ENCODE measurements around the gene NEURL2. TPM values are rescaled to one million over a fixed set of nuclear protein-coding genes. Genes with fewer than 3 reads are reported as not detected.
"Not testable (repeated sequence)": the region's sequence is repeated elsewhere in the genome, so short reads cannot be mapped to it uniquely, and the experiment has no call there.

The NEURL2 gene
- total RNA-seq, 4 donors from 2014 or later = 6.5 to 12.9 (median 9.5) TPM

DNA sequence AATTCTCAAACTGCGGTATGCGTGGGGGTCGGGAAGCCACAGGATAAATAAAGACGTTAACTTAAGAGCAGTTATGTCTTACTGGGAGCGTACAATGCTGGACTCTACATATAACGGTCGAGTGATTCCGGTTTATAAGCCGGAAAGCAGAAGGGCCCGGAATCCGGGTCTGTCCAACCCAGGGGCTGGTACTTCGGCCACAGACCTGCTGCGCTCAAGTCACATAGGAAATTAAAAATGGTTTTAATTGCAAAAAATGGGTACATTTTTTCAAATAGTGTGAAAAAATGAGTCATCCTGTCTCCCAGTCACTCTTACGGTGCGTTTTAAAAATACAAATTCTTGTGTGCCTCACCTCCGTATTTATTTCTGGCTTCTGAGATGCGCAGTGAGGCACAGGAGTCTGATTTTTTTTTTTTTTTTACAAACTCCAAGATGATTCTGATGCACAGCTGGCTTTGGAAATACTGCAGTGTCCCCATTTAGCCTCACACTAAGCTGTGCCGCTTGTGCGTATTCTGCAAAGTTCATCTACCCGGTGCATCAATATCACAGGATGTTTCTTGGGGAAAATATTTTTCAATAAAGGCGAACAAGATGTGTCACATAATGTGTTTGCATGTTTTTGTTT is 44.5 kb upstream of the NEURL2 start:
- TF ChIP-seq, protein P1, sequence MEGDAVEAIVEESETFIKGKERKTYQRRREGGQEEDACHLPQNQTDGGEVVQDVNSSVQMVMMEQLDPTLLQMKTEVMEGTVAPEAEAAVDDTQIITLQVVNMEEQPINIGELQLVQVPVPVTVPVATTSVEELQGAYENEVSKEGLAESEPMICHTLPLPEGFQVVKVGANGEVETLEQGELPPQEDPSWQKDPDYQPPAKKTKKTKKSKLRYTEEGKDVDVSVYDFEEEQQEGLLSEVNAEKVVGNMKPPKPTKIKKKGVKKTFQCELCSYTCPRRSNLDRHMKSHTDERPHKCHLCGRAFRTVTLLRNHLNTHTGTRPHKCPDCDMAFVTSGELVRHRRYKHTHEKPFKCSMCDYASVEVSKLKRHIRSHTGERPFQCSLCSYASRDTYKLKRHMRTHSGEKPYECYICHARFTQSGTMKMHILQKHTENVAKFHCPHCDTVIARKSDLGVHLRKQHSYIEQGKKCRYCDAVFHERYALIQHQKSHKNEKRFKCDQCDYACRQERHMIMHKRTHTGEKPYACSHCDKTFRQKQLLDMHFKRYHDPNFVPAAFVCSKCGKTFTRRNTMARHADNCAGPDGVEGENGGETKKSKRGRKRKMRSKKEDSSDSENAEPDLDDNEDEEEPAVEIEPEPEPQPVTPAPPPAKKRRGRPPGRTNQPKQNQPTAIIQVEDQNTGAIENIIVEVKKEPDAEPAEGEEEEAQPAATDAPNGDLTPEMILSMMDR (IDR thresholded peaks at IDR 0.05) = no peak
- TF ChIP-seq POLR2A (IDR thresholded peaks at IDR 0.05) = no peak
- no peak for DNase-seq (ENCODE audit: low spot score in 2 of 2)
- H3K4me3 ChIP-seq (ENCODE audit: low read depth, poor library complexity, severe bottlenecking) = peak overlapping the region; percentile 26
- WGBS, 2 donors = 9% methylated on average over 21 of the region's 21 CpGs
- intact Hi-C loops (cut with DNase I; ENCODE audit: low total_unique reads) = no loop called here

DNA sequence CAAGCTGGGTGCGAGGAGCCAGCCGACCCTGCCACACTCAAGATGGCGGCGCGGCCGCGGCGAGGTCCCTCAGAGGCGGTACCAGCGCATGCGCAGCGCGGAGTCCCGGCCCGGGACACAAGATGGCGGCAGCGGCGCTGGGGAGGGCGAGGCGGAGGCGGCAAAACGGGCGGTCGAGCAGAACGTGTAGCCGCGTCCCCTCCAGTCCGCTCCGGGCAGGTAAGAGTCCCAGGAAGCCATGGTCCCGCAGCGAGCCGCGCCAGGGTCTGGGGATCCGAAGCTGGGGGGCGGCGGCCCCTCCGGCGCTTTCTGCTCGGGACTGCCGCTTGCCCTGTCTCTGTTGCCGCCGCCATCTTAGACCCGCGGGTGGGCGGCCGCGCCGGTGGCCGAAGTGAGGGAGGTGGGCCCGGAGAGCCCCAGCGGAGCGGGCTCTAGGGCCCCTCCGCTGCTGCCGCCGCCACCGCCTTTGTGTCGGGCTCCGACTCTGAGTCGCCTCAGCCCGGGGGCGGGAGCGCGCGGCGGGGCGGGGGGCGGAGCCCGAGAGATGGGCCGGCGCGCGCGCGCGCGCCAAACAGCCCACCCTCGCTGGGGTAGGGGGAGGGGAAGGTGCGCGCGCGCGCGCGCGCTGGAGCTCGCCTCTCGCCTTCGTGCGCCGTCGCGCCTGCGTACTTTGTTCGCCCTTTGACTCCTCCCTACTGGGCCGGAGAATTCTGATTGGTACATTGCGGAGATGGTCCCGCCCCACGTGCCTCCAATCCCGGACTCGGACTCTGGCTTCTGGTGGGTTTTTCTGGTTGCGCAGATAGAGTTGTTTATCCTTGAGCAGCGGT is 43.8 kb upstream of the NEURL2 start, which contains the start of gene PCIF1:
Gene PCIF1 (plus strand): TSS at position 98 of the 830 bp plus-strand sequence. CDS start 4,317 bp downstream, outside the sequence.
- peak within 1 kb of the TSS; percentile 86 for H3K4me3 ChIP-seq (ENCODE audit: low read depth, poor library complexity, severe bottlenecking)
- intact Hi-C loops (cut with DNase I; ENCODE audit: low total_unique reads) = no loop called here
- peak in 1 of 2 donors; percentile 93 for TF ChIP-seq POLR2A (IDR thresholded peaks at IDR 0.05)
- TF ChIP-seq, protein P1 (IDR thresholded peaks at IDR 0.05) = peak in 1 of 3 donors; percentile 7
- peak; percentile 97 to 99 for DNase-seq (ENCODE audit: low spot score in 2 of 2)
- WGBS, 2 donors = 0% methylated on average over 6 to 32 of the region's 102 CpGs

DNA sequence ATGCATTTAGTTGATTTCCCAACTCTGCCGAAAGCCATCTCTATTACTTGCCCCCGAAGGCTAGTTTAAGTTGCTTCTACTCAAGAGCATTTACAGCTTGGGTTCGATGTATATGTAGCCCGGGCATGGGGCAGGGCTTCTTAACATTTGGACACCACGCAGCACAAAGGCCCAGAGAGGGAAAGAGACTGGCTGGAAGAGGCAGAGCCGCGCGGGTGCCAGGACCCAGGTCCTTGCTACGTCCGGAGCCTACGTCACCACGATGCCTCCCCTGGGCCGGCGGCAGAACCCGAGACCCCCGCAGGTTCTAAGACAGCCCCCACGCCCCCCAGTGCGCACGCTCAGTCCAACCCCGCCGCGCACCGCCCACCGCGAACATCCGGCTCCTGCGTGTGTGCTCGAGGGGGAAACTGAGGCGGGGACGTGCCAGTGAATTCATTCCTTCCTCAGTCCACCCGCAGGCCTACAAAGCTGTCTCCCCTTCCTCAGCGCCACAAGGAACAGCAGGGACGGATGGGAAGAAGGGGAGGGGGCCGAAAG is 43.1 kb upstream of the NEURL2 start:
- H3K4me3 ChIP-seq (ENCODE audit: low read depth, poor library complexity, severe bottlenecking) = peak overlapping the region; percentile 86
- no peak for TF ChIP-seq POLR2A (IDR thresholded peaks at IDR 0.05)
- TF ChIP-seq, protein P1 (IDR thresholded peaks at IDR 0.05) = no peak
- no peak for DNase-seq (ENCODE audit: low spot score in 2 of 2)
- WGBS, 2 donors = 0 to 1% methylated on average over 10 to 28 of the region's 34 CpGs
- intact Hi-C loops (cut with DNase I; ENCODE audit: low total_unique reads) = no loop called here

DNA sequence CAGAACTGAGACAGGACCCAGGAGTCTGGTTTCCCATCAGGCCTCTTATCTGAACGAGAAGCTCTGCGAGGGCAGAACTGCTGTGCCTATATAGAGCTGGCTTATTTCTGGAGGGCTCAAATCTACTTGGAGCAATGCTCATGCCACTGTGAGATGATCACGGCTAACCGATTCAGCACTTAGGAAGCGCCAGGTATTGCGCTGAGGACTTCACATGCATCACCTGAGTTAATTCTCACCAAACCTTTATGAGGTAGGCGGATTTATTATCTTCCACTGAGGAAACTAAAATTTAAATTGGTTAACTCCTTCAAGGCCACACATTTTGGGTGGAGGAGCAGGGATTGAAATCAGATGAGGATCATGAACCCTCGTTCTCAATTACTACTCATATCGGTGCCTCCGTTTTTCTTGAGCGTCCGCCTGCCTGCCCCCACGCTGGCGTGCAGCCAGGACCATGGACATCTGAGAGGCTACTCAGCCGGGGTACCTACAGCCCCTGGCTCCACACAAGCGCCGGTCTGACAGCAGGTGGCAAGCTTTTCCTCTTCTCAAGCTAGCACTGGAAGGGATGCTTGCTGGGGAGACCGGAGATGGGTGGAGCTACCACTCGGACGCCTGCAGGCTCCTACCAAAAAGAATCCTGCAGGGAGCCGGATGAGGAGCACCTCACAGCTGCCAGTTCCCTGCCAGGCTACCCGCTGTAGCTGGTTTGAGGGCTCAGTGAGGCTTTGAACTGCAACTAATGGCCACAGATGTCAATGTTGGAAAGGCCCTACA is 42.4 kb upstream of the NEURL2 start:
- peak overlapping the region; percentile 86 for H3K4me3 ChIP-seq (ENCODE audit: low read depth, poor library complexity, severe bottlenecking)
- TF ChIP-seq, protein P1 (IDR thresholded peaks at IDR 0.05) = no peak
- TF ChIP-seq POLR2A (IDR thresholded peaks at IDR 0.05) = no peak
- peak; percentile 71 to 94 for DNase-seq (ENCODE audit: low spot score in 2 of 2)
- 20 to 22% methylated on average over 22 of the region's 22 CpGs for WGBS, 2 donors
- intact Hi-C loops (cut with DNase I; ENCODE audit: low total_unique reads) = no loop called here

DNA sequence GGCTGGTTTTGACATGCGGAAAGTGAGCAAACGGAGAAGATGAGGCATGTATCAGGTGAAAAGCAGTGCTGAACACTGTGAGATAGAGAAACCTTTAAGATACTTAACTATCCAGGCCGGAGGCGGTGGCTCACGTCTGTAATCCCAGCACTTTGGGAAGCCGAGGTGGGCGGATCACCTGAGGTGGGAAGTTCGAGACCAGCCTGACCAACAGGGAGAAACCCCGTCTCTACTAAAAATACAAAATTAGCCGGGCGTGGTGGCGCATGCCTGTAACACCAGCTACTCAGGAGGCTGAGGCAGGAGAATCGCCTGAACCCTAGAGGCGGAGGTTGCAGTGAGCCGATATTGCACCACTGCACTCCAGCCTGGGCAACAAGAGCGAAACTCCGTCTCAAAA is 40.7 kb upstream of the NEURL2 start:
- DNase-seq (ENCODE audit: low spot score in 2 of 2); H3K4me3 ChIP-seq (ENCODE audit: low read depth, poor library complexity, severe bottlenecking); intact Hi-C loops (cut with DNase I; ENCODE audit: low total_unique reads): not testable (repeated sequence)
- WGBS, 2 donors = 93 to 94% methylated on average over 17 of the region's 17 CpGs

Data from lower leg skin (tissue), 4 donors.